Naive thymus-derived CD8-positive, alpha-beta T cell (primary cell): Measurements from ENCODE around the gene UBE2Q2. TPM values are rescaled to one million over a fixed set of nuclear protein-coding genes. Genes with fewer than 3 reads are reported as not detected.

Source experiments
- ATAC-seq, 2 donors: fragments of 150-1000 bp; cut with Tn5 transposase in 1 of 2; sonication (Bioruptor Pico), chemical (Tn5 transposase) in 1 of 2; 1 replicate in 1 of 2; 2 replicates in 1 of 2; pipeline ENCODE4 v1.10.0; 2021; ENCODE audit warnings: mild to moderate bottlenecking in 2 of 2, moderate library complexity in 2 of 2
- POLR2A ChIA-PET: fragments of 350-600 bp; sonication (Branson Sonifier 250); formaldehyde crosslinking; loops from one replicate; lab custom pipeline; 2021; ENCODE audit warnings: antibody characterized with exemption; lab: Charles Lee
- DNase-seq, 10 donors: peaks; one replicate each; pipeline versions ENCODE4 v3.0.0 to v3.0.0-alpha.2; 2020 to 2022
- H3K27ac Mint-ChIP-seq, 10 donors: one replicate each; pipeline ENCODE4 v1.8.0; 2020 to 2022; ENCODE audit warnings: mild to moderate bottlenecking in 10 of 10, mixed read lengths in 10 of 10, moderate library complexity in 4 of 10, inconsistent platforms in 1 of 10
- H3K27me3 Mint-ChIP-seq, 5 donors: one replicate each; pipeline ENCODE4 v1.8.0; 2021 to 2022; ENCODE audit warnings: mixed read lengths in 5 of 5
- H3K36me3 Mint-ChIP-seq, 3 donors: one replicate each; pipeline ENCODE4 v1.8.0; 2020 to 2022; ENCODE audit warnings: mixed read lengths in 3 of 3, mild to moderate bottlenecking in 2 of 3, inconsistent platforms in 1 of 3
- H3K4me1 Mint-ChIP-seq, 4 donors: one replicate each; pipeline ENCODE4 v1.8.0; 2021 to 2022; ENCODE audit warnings: mixed read lengths in 4 of 4
- H3K4me3 Mint-ChIP-seq, 10 donors: one replicate each; pipeline ENCODE4 v1.8.0; 2020 to 2022; ENCODE audit warnings: mild to moderate bottlenecking in 10 of 10, mixed read lengths in 10 of 10, moderate library complexity in 6 of 10, inconsistent platforms in 1 of 10
- H3K9me3 Mint-ChIP-seq, 9 donors: one replicate each; pipeline ENCODE4 v1.8.0; 2020 to 2022; ENCODE audit warnings: mixed read lengths in 9 of 9, mild to moderate bottlenecking in 3 of 9, inconsistent platforms in 1 of 9, moderate library complexity in 1 of 9
- polyA plus RNA-seq, 3 donors: library from polyadenylated mRNA; unstranded; fragments of 300-500 nt; fragmentation: Illumina TruSeq; gene quantifications; one replicate each; pipeline ENCODE4 v1.2.3, GENCODE V29; 2021
- total RNA-seq, 8 experiments: library from RNA in 2 of 8; stranded (reverse) in 2 of 8; gene quantifications; one replicate each; pipeline ENCODE4 v1.2.3 and lab custom pipeline; 2021 to 2026

UBE2Q2 gene
- total and polyA plus RNA-seq, 5 experiments from 2014 or later, result 18.7 to 27.3 (median 25.7) TPM

GRCh38 chr15:75811626-75812025, 31.6 kb upstream of the UBE2Q2 start:
- no peaks in the 10 kb centered on the region for H3K4me1 Mint-ChIP-seq
- peaks cover 0 to 3% (median 0%) of the 10 kb centered on the region in 5 donors for H3K27me3 Mint-ChIP-seq
- H3K9me3 Mint-ChIP-seq, result no peaks in the 10 kb centered on the region
- no peak overlapping the region for H3K27ac Mint-ChIP-seq
- DNase-seq (no peak), ATAC-seq (no peak)
- POLR2A ChIA-PET, result no interaction called here
- no peak overlapping the region for H3K4me3 Mint-ChIP-seq
- no peaks in the 10 kb centered on the region for H3K36me3 Mint-ChIP-seq

- no peaks in the 10 kb centered on the region for H3K27me3 Mint-ChIP-seq
- H3K4me1 Mint-ChIP-seq, result peaks cover 0 to 4% (median 0%) of the 10 kb centered on the region in 4 donors
- no peak overlapping the region for H3K27ac Mint-ChIP-seq
- H3K36me3 Mint-ChIP-seq, result no peaks in the 10 kb centered on the region
- ATAC-seq (no peak), DNase-seq (no peak)
- no peaks in the 10 kb centered on the region for H3K9me3 Mint-ChIP-seq
- POLR2A ChIA-PET, result no interaction called here
- H3K4me3 Mint-ChIP-seq, result no peak overlapping the region
Measured at GRCh38 chr15:75814794-75815193, 28.5 kb upstream of the UBE2Q2 start.

GRCh38 chr15:75815811-75816719, 27.2 kb upstream of the UBE2Q2 start:
- ATAC-seq, result no peak
- DNase-seq, result no peak
- peak overlapping the region in 1 of 10 donors; percentile 12 for H3K27ac Mint-ChIP-seq
- peaks cover 0 to 4% (median 0%) of the 10 kb centered on the region in 4 donors for H3K4me1 Mint-ChIP-seq
- peak overlapping the region in 1 of 10 donors; percentile 8 for H3K4me3 Mint-ChIP-seq
- H3K9me3 Mint-ChIP-seq, result no peaks in the 10 kb centered on the region
- no peaks in the 10 kb centered on the region for H3K27me3 Mint-ChIP-seq
- POLR2A ChIA-PET, result interaction anchor here (0.9 kb wide), 1 partner anchor 25 kb away, joined by 3 read pairs; no protein-coding TSS in a partner anchor
- no peaks in the 10 kb centered on the region for H3K36me3 Mint-ChIP-seq

- Mint-ChIP-seq H3K4me3 (peak overlapping the region in 2 of 10 donors; percentile 34 to 42), H3K9me3 (no peaks in the 10 kb centered on the region), H3K4me1 (peaks cover 0 to 4% (median 0%) of the 10 kb centered on the region in 4 donors), H3K27me3 (no peaks in the 10 kb centered on the region), H3K27ac (no peak overlapping the region), H3K36me3 (no peaks in the 10 kb centered on the region)
- DNase-seq, result no peak
- peak in 1 of 2 donors; percentile 29 for ATAC-seq
- POLR2A ChIA-PET, result no interaction called here
Measured at GRCh38 chr15:75817138-75817935, 25.9 kb upstream of the UBE2Q2 start.

GRCh38 chr15:75820206-75820605, 23.0 kb upstream of the UBE2Q2 start:
- H3K27ac Mint-ChIP-seq, result no peak overlapping the region
- no peaks in the 10 kb centered on the region for H3K9me3 Mint-ChIP-seq

GRCh38 chr15:75821786-75822345, 21.4 kb upstream of the UBE2Q2 start:
- Mint-ChIP-seq H3K4me3 (no peak overlapping the region), H3K27me3 (peaks cover 0 to 5% (median 0%) of the 10 kb centered on the region in 5 donors), H3K4me1 (peaks cover 0 to 4% (median 0%) of the 10 kb centered on the region in 4 donors), H3K9me3 (no peaks in the 10 kb centered on the region), H3K27ac (peak overlapping the region in 1 of 10 donors; percentile 47), H3K36me3 (no peaks in the 10 kb centered on the region)
- POLR2A ChIA-PET, result no interaction called here
- no peak for ATAC-seq
- DNase-seq, result no peak

More at GRCh38 chr15:75820206-75820605, 23.0 kb upstream of the UBE2Q2 start:
- DNase-seq (no peak), ATAC-seq (no peak)
- peaks cover 0 to 5% (median 0%) of the 10 kb centered on the region in 5 donors for H3K27me3 Mint-ChIP-seq
- no peaks in the 10 kb centered on the region for H3K36me3 Mint-ChIP-seq
- POLR2A ChIA-PET, result no interaction called here
- peaks cover 0 to 4% (median 0%) of the 10 kb centered on the region in 4 donors for H3K4me1 Mint-ChIP-seq
- no peak overlapping the region for H3K4me3 Mint-ChIP-seq

- Mint-ChIP-seq H3K4me3 (no peak overlapping the region), H3K27ac (no peak overlapping the region), H3K36me3 (no peaks in the 10 kb centered on the region), H3K27me3 (peaks cover 0 to 5% (median 0%) of the 10 kb centered on the region in 5 donors), H3K4me1 (no peaks in the 10 kb centered on the region), H3K9me3 (no peaks in the 10 kb centered on the region)
- POLR2A ChIA-PET, result no interaction called here
- no peak for ATAC-seq
- no peak for DNase-seq
Measured at GRCh38 chr15:75822685-75823278, 20.5 kb upstream of the UBE2Q2 start.

GRCh38 chr15:75823860-75824613, 19.2 kb upstream of the UBE2Q2 start:
- ATAC-seq (no peak), DNase-seq (no peak)
- Mint-ChIP-seq H3K36me3 (no peaks in the 10 kb centered on the region), H3K4me3 (no peak overlapping the region), H3K4me1 (no peaks in the 10 kb centered on the region), H3K27ac (no peak overlapping the region), H3K27me3 (peaks cover 0 to 5% (median 3%) of the 10 kb centered on the region in 5 donors), H3K9me3 (no peaks in the 10 kb centered on the region)
- POLR2A ChIA-PET, result interaction anchor here (0.5 kb wide), 1 partner anchor 9 kb away, joined by 4 read pairs; no protein-coding TSS in a partner anchor

GRCh38 chr15:75827691-75828090, 15.6 kb upstream of the UBE2Q2 start:
- POLR2A ChIA-PET, result interaction anchor here (0.5 kb wide), 1 partner anchor 383 kb away, joined by 7 read pairs; no protein-coding TSS in a partner anchor
- H3K27ac Mint-ChIP-seq, result no peak overlapping the region
- H3K4me1 Mint-ChIP-seq, result peaks cover 0 to 3% (median 0%) of the 10 kb centered on the region in 4 donors
- DNase-seq (no peak), ATAC-seq (no peak)
- peaks cover 0 to 4% (median 3%) of the 10 kb centered on the region in 5 donors for H3K27me3 Mint-ChIP-seq
- H3K36me3 Mint-ChIP-seq, result no peaks in the 10 kb centered on the region
- H3K4me3 Mint-ChIP-seq, result no peak overlapping the region
- no peaks in the 10 kb centered on the region for H3K9me3 Mint-ChIP-seq

- Mint-ChIP-seq H3K27ac (no peak overlapping the region), H3K4me1 (peaks cover 0 to 3% (median 0%) of the 10 kb centered on the region in 4 donors), H3K4me3 (no peak overlapping the region), H3K36me3 (no peaks in the 10 kb centered on the region), H3K9me3 (no peaks in the 10 kb centered on the region), H3K27me3 (peaks cover 0 to 4% (median 1%) of the 10 kb centered on the region in 5 donors)
- ATAC-seq (no peak), DNase-seq (no peak)
- POLR2A ChIA-PET, result interaction anchor here (0.9 kb wide), 1 partner anchor 15 kb away, joined by 3 read pairs; the partner anchor contains the start of gene UBE2Q2
Measured at GRCh38 chr15:75828429-75828828, 14.8 kb upstream of the UBE2Q2 start.

- DNase-seq (no peak), ATAC-seq (no peak)
- Mint-ChIP-seq H3K27ac (no peak overlapping the region), H3K4me1 (peaks cover 0 to 3% (median under 1%) of the 10 kb centered on the region in 4 donors), H3K27me3 (peaks cover 0 to 4% (median 1%) of the 10 kb centered on the region in 5 donors), H3K4me3 (no peak overlapping the region), H3K36me3 (no peaks in the 10 kb centered on the region), H3K9me3 (no peaks in the 10 kb centered on the region)
- POLR2A ChIA-PET, result interaction anchor here (1.7 kb wide), 1 partner anchor 10 kb away, joined by 4 read pairs; no protein-coding TSS in a partner anchor
Measured at GRCh38 chr15:75830910-75831805, 12.1 kb upstream of the UBE2Q2 start.
